GM18526 (cell line): ENCODE results near the gene GTF2H3.

ENCODE experiments used
- POLR2A ChIP-seq: IDR thresholded peaks from 3 replicates; pipeline ENCODE4 v1.6.1; 2011; ENCODE audit not compliant: insufficient read length; ENCODE audit errors: extremely low read depth

The GTF2H3 gene

DNA sequence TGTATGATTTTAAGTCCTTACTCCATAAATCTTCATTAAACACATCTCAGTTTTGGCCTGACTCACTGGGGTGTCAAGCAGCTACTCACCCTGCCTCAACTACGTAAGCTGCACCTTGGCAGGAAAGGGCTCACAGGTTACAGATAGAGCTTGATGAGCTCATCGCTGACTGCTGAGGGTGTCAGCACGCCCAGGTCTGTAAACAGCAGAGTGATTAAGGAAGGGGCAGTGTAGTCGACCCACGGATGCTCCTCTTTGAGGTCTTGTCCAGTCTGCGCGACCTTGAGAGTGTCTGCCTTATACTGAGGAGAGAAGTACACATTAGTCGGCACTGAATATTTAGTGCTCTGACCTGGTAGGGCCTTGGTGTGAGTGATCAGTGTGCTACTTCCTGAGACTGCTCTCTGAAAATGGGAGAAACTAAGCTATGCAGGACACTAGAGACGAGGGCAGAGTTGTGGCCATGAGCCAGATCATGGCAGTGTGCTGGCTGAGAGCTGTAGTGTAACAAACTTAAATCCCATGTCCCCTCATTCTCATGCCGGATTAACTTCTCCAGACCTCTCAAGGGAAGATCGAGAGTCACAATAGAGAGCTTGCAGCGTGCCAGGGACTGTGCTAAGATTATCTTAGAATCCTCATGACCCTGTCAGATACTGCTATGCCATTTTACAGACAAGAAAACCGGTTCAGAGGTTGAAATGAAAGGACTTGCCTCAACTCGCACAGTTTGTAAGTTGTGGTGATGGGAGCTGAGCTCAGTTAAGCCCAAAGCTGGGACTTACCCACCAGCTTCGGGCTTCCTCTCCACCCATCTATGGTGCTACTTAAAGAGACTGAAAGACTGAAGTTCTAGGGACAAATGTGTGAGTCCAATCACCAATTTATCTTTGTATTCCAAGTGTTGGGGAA lies 11.8 kb upstream of the GTF2H3 start:
- no peak for TF ChIP-seq POLR2A

DNA sequence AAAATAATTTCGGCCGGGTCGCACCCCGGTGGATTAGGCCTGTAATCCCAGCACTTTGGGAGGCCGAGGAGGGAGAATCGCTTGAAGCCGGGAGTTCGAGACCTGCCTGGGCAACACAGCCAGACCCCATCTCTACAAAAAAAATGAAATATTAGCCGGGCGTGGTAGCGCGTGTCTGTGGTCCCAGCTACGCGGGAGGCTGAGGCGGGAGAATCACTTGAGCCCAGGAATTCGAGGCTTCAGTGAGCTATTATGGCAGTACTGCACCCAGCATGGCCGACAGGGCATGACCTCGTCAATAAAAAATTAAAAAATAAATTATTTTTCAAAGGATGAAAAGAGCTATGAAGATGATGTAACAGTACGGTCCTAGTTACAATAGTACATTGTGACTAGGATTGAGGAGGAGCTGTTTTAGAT lies 523 bp downstream of the GTF2H3 start:
- TF ChIP-seq POLR2A, result no peak

DNA sequence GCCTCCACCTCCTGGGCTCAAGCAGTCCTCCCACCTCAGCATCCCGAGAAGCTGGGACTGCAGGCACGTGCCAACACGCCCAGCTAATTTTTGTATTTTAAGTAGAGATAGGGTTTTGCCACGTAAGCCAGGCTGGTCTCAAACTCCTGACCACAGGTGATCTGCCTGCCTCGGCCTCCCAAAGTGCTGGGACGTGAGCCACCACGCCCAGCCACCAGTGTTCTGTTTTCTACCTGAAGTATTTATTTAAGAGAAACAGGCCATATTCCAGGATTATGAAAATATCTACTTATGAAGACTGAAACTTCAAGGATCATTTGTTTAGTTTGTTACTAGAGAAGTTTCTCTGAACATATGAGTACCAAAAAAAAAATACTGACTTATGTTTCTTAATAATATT lies 10.3 kb downstream of the GTF2H3 start:
- TF ChIP-seq POLR2A, result no peak

DNA sequence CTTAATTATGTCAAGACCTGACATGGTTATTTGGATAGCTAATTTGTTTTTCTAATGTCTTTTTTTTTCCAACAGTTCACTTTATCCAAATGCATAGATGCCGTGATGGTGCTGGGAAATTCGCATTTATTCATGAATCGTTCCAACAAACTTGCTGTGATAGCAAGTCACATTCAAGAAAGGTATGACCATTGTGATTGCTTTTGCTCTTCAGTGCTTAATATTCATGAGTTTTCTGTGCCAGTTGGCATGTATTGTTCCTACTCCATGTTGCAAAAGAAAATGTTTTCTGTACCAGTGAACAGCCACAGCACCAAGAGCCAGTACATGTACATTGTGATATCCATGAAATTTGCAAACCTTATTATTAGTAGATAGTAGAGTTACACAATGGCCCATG lies 11.8 kb downstream of the GTF2H3 start:
- TF ChIP-seq POLR2A, result no peak

DNA sequence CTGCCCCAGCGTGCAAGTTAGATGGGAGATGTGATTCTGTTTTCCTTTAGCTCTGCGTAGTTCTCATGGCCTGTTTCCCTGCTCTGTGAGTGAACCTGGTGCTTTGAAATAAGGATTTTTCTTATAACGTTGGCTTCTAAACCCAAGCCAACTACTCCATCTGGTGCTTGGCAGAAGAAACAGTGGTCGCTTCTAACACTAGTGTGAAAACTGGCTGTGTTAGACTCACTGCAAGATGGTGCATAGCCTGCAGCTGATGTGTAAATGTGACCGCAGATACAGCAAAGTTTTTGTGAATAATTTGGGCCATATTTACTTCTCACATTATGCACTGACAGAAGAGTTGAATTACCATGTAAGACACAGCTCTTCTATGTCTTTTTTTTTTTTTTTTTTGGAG lies 12.2 kb downstream of the GTF2H3 start:
- TF ChIP-seq POLR2A, result no peak

DNA sequence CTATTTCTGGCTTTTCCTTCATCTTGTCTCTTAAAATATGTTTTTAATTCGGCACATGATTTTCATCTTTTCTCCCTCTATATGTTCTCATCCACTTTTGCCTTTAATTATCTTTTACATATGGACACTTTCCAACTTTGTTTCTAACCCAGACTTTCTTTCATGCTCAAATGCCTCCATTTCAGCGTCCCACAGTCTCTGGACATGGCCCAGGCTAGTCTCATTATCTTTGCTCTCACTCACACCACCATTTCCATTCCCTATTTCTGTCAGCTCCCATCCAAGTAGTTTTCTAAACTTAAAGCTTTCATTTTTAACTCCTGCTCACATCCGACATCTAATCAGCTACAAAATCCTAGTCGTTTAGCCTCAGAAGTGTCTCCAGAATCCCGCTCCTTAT lies 14.8 kb downstream of the GTF2H3 start:
- no peak for TF ChIP-seq POLR2A

DNA sequence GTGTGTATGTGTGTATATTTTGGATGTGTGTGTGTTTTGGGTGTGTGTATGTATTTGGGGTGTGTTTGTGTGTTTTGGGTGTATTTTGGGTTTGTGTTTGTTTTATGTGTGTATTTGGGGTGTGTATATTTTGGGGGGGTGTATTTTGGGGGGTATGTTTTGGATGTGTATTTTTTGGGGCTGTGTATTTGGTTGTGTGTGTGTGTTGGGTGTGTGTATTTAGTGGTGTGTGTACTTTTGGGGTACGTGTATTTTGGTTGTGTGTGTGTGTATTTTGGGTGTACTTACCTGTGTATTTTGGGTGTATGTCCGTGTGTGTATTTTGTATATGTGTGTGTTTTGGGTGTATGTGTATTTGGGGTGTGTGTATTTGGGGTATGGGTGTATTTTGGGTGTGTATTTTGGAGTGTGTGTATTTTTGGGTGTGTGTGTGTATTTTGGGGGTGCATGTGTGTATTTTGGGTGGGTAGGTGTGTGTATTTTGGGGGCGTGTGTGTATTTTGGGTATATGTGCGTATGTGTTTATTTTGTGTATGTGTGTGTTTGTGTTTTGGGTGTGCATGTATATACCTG lies 20.6 kb downstream of the GTF2H3 start:
- TF ChIP-seq POLR2A, result no peak

DNA sequence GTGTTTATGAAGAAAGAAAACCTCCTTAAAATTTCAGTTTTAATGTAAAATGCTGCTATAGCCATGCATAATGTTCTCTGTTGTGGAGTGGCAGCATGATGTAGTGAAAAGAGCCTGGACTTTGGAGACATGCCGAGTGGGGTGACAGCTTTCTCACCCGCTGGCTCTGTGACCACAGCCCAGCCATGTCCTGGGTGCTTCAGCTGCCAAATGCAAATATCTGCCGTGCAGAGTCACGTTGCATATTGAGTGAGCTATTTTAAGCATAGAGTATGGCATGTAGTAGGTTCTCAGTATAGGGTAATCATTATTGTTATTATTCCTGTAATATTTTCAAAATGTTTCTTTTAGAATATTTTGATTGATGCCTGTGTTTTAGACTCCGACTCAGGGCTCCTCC lies 21.8 kb downstream of the GTF2H3 start:
- TF ChIP-seq POLR2A, result no peak

DNA sequence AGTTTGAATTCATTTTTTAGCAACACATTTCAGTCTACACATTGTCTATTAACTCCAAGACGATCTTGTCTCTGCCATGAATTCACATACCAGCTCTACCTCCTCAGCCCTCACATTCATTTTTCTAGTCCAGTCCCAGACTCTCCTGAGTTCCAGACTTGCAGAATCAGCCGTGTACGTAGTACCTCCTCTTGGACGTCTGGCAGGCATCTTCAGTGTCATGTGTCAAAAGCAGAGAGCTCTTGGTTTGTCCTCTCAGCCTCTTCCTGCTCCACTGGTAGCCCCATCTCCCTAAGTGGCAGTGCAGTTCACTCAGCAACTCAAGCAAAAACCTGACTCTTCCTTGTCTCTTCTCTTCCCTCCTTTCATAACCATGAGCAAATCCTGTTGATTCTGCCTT lies 22.8 kb downstream of the GTF2H3 start:
- no peak for TF ChIP-seq POLR2A

DNA sequence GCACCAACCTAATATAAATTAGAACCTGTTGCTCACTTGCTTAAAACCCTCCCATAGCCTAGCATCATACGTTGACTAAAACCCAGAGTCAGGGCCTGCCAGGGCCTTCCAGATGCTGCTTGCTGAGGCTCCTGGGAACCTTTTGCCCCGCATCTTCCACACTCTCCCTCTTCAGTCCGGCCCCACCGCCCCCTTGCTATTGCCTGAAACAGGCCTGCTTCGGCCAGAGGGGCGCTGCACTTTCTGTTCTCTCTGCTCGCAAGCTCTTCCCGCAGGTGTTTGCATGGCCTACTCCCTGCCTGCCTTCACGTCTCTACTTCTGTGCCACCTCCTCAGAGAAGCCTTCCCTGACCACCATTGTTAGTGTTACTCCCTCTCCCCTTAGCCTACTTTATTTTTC lies 23.6 kb downstream of the GTF2H3 start:
- TF ChIP-seq POLR2A, result no peak

DNA sequence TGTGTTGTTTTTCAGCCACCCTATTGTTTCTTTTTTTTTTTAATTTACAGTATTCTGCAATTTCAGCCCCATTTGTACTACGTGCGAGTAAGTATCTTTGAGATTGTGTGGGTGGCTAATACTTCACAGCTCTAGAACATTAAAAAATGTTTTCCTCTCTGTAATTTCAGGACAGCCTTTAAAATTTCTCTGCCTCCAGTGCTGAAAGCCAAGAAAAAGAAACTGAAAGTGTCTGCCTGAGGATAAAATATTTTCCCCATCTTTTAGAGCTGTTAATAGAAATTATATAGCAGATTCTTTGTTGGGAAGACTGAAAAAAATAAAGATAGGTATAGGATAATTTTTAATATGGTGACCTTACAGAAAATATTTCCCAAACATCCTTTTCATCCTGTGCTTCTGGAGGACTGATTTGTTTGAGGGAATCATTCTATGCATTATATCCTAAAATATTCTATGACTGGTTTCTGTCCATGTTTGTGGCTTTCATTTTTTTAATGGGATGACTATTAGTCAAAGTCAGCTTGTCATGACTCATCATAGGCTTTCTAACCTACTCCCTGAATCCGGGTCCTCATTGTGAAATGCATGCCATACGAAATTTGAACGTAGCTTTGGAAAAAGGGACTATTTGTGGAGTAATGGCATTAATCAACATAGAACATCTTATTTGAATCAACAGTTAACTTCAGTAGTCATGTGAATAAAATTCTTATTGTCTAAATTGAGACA lies 26.5 kb downstream of the GTF2H3 start:
- TF ChIP-seq POLR2A, result no peak

DNA sequence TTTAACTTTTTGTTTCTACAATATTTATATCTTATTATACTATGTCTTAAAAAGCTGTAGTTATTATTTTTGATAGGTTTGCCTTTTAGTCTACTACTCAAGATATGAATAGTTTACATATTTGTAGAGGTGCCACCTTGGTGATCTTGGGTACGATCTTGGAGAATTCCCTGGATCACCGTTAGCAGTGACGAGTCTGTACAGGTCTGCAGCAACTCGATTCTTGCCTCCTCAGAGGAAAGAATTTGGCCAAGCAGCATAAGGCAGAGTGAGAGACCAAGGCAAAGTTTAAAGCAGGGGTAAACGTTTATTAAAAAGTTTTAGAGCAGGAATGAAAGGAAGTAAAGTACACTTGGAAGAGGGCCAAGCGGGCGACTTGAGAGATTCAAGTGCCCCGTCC lies 34.1 kb downstream of the GTF2H3 start:
- TF ChIP-seq POLR2A, result no peak

DNA sequence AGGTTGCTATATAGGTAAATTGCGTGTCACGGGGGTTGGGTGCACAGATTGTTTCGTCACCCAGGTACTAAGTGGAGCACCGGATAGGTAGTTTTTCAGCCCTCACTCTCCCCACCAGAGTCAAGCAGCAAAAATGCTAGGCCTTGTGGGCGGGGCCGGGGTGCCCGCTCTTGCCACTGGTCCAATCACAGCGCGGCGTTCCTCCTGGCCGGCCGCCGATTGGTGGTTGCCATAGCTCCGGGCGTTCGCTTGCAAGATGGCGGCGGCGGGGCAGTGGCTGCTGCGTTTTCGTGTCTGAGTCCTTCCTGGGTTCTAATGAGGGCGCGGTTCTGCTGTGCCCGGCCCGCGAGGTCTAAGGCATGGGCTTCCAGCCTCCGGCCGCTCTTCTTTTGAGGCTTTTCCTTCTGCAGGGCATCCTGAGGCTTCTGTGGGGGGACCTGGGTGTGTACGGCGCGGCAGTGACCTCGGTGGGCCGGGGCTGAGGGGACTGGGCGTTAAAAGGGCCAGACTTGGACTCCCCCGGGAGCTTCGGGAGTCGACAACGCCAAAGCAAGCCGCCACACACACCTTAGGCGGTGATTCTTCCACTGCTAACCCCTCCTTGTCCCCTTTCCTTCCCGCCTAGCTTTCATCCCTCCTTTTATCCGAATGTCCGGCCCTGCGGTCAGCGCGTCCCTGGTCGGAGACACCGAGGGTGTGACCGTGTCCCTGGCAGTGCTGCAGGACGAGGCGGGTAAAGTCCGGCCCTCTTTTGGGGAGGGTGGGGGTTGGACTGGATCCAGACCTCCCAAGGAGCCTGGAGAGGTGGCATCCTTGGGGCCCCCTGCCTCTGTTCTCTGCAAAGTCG lies 37.5 kb downstream of the GTF2H3 start, which contains the start of gene TCTN2:
TCTN2 (plus strand) TSS at position 232 of the 847 bp plus-strand sequence; CDS start at position 360, 128 bp downstream.
- peak; percentile 34 for TF ChIP-seq POLR2A

DNA sequence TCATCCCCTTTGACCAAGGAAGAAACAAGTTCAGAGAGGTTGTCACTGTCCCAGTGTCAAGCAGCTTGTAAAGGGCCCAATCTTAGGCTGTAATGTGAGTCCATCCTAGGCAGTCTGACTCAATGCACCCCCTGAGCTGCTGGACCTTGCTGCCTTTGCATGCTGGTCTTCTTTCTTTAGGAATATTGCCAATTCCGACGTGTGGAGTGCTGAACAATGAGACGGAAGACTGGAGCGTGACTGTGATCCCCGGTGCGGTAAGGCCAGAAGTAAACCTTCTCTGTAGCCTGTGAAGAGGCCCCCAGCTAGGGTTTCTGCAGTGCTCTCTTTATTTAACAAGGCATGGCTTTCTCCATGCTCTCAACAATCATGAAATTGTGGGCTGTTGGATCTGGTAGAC lies 38.2 kb downstream of the GTF2H3 start:
- TF ChIP-seq POLR2A, result no peak

DNA sequence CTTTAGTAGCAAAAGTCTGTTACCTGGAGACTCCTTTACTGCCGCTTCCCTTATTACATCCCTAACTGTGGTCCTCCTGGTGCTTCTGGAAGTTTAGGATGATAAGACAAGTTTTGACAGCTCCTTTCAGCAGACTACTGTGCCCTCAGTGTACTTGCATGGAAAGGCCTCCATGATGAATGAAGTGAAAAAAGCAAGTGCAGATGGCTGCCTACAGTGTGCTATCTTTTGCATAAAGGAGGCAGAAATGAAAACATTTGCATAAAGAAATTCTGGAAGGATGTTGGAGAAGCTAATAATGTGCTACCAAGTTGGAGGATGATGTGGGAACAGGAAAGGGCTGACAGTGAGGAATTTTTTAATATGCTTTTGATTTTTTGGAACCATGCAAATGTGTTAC lies 41.8 kb downstream of the GTF2H3 start:
- no peak for TF ChIP-seq POLR2A
